Measurements from ENCODE around the gene BAG2. TPM values are rescaled to one million over a fixed set of nuclear protein-coding genes. Genes with fewer than 3 reads are reported as not detected.

The BAG2 gene
- polyA plus RNA-seq, 1 experiment: 11.2 TPM

- no peak overlapping the region for H3K4me3 ChIP-seq (ENCODE audit: low read depth, low read length)
- POLR2A ChIA-PET: no interaction called here
- H3K27me3 ChIP-seq (ENCODE audit: control insufficient read depth, insufficient read depth, low read length): no peaks in the 10 kb centered on the region
- no peak for TF ChIP-seq CTCF (IDR thresholded peaks at IDR 0.05; ENCODE audit: insufficient read depth, low read depth, low read length)
- H3K36me3 ChIP-seq (ENCODE audit: control insufficient read depth, insufficient read depth, low read length): no peaks in the 10 kb centered on the region
- CTCF ChIA-PET: no interaction called here
- no peak for DNase-seq (ENCODE audit: low read depth)
These were observed 54.1 kb downstream of the BAG2 start for GRCh38 chr6:57226221-57226620.

Other genes with a start within 250 kb of the BAG2 start
- 4.8 and 9.8 TPM in 2 replicates for gene BEND6, start 217.2 kb upstream of the BAG2 start, polyA plus RNA-seq (2011; rRNA removed)
- 2.3 and 5.5 TPM in 2 replicates for gene KIAA1586, start 125.6 kb upstream of the BAG2 start, polyA plus RNA-seq (2011; rRNA removed)
- gene ZNF451, start 82.1 kb upstream of the BAG2 start, polyA plus RNA-seq (2011; rRNA removed): 12.4 and 25.0 TPM in 2 replicates
- 20.6 and 51.0 TPM in 2 replicates for gene RAB23, start 50.0 kb downstream of the BAG2 start, polyA plus RNA-seq (2011; rRNA removed)
- 12.5 and 25.7 TPM in 2 replicates for gene PRIM2, start 145.3 kb downstream of the BAG2 start, polyA plus RNA-seq (2011; rRNA removed)

Data from BJ (cell line).